Stimulated activated CD4-positive, alpha-beta T cell treated with anti-CD3 and anti-CD28 coated beads, Interleukin-1b, Interleukin-23, amount 100 ng/mL, for 48 hours (primary cell): ENCODE results near the gene GRID1.

ENCODE experiments used
- DNase-seq: peaks from one replicate; pipeline ENCODE4 v3.0.0-alpha.2; 2020

The GRID1 gene

DNA sequence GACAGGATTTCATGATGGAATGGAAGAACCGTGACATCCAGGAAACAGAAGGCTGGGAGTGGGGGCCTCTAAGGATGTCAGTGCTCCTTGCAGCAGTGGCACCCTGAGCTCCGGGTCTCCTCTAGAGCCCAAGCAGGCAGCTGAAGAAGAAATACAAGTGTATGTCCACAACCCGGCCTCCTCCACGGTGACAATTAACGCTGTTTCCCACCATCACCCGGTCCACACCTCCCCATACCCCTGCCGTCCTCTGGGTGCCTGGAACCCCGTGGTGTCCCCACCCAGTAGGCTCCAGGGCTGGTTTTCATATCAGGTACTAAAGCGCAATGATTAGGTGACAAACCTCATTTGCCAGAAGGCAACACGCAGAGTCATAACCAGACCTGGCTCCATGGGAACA, 30.3 kb downstream of the GRID1 start:
- no peak for DNase-seq

- no peak for DNase-seq
Measured at GRCh38 chr10:86335831-86336230, 30.8 kb downstream of the GRID1 start.

DNA sequence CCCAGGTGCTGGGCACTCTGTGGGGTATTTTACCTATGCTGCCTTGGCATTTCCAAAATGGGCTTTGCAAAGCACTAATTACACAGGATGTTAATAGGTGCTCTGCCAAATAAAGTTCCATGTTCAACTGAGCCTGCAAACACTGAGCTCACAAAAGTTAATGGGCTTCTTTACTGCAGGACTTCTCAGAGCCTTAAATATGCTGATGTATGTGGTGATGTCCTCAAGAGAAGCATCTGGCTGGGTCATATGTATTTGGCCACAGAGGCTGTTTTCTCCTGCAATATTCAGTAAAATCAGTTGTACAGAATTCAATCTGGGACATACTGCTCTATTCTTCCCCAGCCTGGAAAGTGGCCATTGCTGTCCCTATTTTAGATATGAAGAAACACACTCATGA, 31.3 kb downstream of the GRID1 start:
- no peak for DNase-seq

- DNase-seq = no peak
Measured at GRCh38 chr10:86334488-86335085, 32.0 kb downstream of the GRID1 start.

DNA sequence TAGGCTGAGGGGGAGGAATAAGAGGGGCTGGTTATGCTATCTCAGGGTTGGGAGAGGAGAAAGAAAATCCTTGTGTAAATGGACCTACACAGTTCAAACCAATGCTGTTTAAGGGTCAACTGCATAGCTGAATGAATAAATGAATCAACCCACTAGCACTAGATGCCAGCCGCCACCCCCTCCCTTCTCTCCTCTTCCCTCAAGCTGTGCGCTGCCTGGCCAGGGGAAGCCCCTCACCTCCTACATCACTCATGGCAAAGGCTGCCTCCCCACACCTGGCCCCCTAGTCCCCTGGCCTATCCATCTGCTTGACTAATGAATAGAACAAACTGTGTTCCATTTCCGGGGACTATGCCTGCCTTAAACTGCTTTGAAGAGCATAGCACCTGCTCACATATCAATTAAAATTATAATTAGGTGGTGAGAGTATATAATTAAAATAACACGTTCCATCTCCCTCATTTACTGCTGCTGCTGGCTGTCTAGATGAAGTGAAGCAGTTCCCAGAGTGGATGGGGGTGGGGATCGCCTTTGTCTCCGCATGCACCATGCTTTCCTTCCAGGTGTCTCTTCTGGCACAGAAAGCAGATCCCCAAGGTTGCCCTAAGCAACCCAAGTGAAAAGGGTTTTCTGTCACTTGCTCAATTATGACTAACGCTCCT, 32.6 kb downstream of the GRID1 start:
- DNase-seq = no peak

- no peak for DNase-seq
Measured at GRCh38 chr10:86331861-86332260, 34.7 kb downstream of the GRID1 start.

- no peak for DNase-seq
Measured at GRCh38 chr10:86330778-86331763, 35.5 kb downstream of the GRID1 start.

DNA sequence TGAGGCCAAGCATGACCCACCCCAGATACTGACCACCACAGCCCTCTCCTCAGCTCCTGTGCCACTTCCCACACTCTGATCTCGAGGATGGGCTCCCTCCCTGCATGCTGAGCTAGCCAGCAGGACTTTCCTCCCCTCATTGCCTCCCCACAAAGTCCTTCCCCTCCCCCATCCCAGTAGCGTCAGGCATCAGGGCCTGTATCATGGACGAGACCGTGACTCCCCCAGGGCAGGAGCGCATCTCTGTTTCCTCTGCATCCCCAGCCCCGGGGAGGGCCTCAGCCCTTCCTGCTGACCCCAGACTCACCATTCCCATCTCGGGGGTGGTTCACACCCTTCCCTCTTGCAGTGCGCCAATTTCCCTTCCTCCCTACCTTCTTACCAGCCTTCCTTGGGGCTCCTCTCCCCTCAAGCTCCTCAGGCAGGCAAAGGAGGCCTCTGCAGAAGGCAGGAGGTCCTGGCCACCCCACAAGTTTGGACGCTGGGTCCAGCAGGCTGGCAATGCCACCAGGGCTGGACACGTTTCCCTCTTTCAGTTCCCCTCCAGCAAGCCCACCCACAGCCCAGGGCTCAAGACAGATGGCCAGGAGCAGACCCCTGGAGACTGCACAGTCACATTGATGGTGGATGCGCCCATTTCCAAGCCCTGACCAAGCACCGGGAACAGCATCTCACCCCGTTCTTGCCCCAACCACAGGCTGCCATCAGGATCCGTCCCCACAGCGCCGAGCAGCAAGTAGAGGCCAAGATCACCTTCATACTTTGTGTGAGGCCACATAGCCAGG, 36.5 kb downstream of the GRID1 start:
- no peak for DNase-seq

GRCh38 chr10:86329093-86329710, 37.4 kb downstream of the GRID1 start:
- no peak for DNase-seq

GRCh38 chr10:86327954-86328725, 38.5 kb downstream of the GRID1 start:
- no peak for DNase-seq

DNA sequence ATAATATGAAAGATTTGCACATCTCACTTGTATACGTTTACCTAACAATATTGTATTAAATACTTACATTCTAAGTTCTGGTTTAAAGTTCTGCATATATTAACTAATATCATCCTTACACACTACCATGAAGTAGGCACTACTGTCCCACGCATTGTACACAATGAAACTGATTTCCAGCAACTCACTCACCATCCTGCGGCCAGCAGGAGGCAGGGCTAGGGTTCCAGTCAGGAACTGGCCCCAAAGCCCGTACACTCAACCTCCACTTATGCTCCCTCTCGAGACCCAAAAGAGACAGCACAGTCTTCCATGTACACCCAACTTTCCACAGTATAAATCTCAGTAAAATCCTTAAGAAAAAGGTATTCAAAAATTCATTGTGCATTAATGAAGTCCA, 41.4 kb downstream of the GRID1 start:
- DNase-seq = no peak

GRCh38 chr10:86321568-86321967, 45.0 kb downstream of the GRID1 start:
- DNase-seq = no peak

DNA sequence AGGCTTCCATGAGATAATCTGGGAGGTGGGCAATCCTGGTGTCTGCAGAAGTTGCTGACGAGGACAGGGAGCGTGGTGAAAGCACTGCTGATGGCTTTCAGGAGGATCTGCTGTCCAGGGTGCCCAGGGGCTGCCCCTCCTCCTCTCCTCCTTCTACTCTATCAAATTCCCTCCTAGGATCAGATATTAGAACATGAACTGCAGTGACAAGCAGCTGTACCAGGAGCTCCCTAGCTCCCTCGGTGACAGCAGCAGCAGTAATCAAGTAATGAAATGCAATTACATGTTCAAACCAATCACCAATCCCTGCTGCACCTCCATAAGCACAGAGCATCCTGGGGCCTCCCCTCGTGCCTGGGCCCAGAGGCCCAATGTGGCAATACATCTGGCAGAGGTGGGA, 46.9 kb downstream of the GRID1 start:
- DNase-seq = no peak

GRCh38 chr10:86317949-86318725, 48.5 kb downstream of the GRID1 start:
- no peak for DNase-seq

- DNase-seq = no peak
Measured at GRCh38 chr10:86316990-86317389, 49.6 kb downstream of the GRID1 start.

- DNase-seq = no peak
Measured at GRCh38 chr10:86316274-86316835, 50.2 kb downstream of the GRID1 start.

- no peak for DNase-seq
Measured at GRCh38 chr10:86315549-86315942, 51.0 kb downstream of the GRID1 start.

DNA sequence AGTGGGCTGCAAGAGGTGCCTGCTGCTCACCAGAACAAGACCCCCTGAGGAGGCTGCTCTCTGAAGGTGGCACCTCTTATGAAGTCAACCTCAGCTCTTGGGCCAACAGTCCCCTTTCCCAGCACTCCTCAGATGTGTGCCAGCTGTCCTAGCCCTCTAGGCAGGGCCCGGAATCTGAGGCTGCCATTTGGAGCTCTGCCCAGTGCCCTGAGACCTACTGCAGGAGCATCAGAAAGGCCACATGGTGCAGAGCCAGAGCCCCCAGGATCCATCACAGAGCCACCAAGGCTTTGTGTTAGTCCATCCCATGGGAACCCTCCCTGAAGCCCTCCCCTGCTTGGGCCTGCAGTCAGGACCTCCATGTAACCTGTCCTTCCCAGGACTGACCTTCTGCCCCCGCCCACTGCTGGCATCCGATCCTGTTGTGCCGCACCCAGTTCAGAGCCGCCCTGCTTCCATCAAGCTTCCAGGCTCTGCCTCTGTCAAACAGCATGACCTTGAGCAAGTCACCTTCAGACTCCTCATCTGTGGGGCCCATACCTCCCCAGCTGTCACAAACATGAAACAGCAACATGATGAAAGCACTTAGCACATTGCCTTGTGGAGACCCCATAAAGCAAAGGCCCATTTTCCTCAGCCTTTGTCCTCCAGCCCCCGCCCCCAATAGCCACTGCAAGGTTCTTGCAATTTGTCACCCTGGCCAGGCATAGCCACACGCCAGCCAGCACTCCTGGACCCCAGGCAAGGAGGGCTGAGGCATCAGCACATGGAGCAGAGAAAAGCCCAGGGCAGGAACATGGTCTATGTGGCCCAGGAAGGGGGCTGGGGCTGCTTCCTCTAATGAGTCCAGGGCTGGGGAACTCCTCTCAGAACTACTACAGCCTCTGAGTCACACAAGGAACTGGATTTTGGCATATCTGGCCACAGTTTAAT, 51.7 kb downstream of the GRID1 start:
- no peak for DNase-seq

DNA sequence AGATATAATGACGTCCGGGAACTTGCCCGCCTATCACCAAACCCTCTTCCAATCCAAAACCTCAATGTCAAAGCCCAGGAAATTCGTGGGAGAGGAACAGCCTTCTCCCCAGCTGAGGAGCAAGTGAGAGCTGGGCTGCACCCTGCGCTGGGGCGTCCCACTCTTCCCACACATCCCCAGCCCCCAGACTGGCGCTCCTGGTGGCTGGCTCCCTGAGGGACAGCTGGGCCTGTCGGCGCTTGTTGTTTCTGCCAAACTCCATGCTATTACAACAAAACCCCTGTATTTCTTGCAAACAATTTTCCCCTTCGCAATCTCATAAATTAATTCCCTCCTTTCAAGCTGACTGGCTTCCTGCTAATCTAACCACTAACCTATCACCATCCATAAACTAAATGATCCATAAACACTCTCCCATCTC, 53.0 kb downstream of the GRID1 start:
- DNase-seq = no peak
